HepG2 (cell line): Measurements from ENCODE around the gene AMDHD1. TPM values are rescaled to one million over a fixed set of nuclear protein-coding genes. Genes with fewer than 3 reads are reported as not detected.

ENCODE experiments used
- ATAC-seq: fragments of 200-7000 bp; cut with Tn5 transposase; 3 replicates; pipeline ENCODE4 v1.9.1; 2020; ENCODE audit warnings: mild to moderate bottlenecking, moderate library complexity
- BruUV-seq: library from RNA; stranded (reverse); fragments of 400-500 nt; replicated peaks from 2 replicates; lab custom pipeline; 2021; lab: Mats Ljungman, UMichigan
- CTCF ChIA-PET: fragments of 300-600 bp; formaldehyde crosslinking; extraction: SDS; loops from one replicate; lab custom pipeline; 2021; ENCODE audit warnings: low total read pairs, inconsistent platforms, low intra/inter-chr PET ratio; lab: Yijun Ruan, JAX
- POLR2A ChIA-PET: fragments of 350-600 bp; sonication (Branson Sonifier 250); formaldehyde crosslinking; loops from one replicate; lab custom pipeline; 2020; ENCODE audit warnings: antibody characterized with exemption, inconsistent platforms; lab: Yijun Ruan, JAX
- DNase-seq: peaks from one replicate; pipeline ENCODE4 v3.0.0-alpha.2; 2015; ENCODE audit warnings: low spot score
- FAIRE-seq: peaks from 3 replicates; lab custom pipeline; 2011; peaks lifted over from hg19 to GRCh38; lab: Jason Lieb, UNC
- H2AFZ ChIP-seq: one replicate; pipeline ENCODE4 v1.6.1; 2011; ENCODE audit warnings: low read length, inconsistent platforms
- H3K27ac ChIP-seq: fragments of 300-600 bp; 3 replicates; pipeline ENCODE4 v1.8.0; 2011; ENCODE audit warnings: mixed run types, mild to moderate bottlenecking, mixed read lengths, low read length, inconsistent platforms; ENCODE audit not compliant: insufficient read depth; ENCODE audit errors: extremely low read length
- H3K27me3 ChIP-seq, 2 experiments: fragments of 200-600 bp in 1 of 2; 2 replicates in 1 of 2; 3 replicates in 1 of 2; pipeline versions ENCODE4 v1.6.0 to v1.8.0; 2011; ENCODE audit warnings: low read length in 2 of 2, mild to moderate bottlenecking in 2 of 2, moderate library complexity in 2 of 2, inconsistent platforms in 1 of 2; ENCODE audit not compliant: insufficient read depth in 2 of 2, control insufficient read depth in 1 of 2
- H3K36me3 ChIP-seq, 2 experiments: fragments of 200-600 bp in 1 of 2; replicated peaks in 1 of 2; 2 replicates in 1 of 2; 3 replicates in 1 of 2; pipeline versions ENCODE4 v1.5.1 to v1.8.0; 2011; ENCODE audit warnings: low read length in 2 of 2, inconsistent platforms in 1 of 2; ENCODE audit not compliant: insufficient read depth in 2 of 2, control insufficient read depth in 1 of 2
- H3K4me1 ChIP-seq: 2 replicates; pipeline ENCODE4 v1.5.1; 2012; ENCODE audit warnings: low read length, inconsistent platforms; ENCODE audit not compliant: insufficient read depth
- H3K4me2 ChIP-seq: 2 replicates; pipeline ENCODE4 v1.6.0; 2011; ENCODE audit warnings: low read depth, low read length, inconsistent platforms
- H3K4me3 ChIP-seq, 3 experiments: fragments of 200-600 bp in 1 of 3; sonication (generic), shearing (Covaris generic) in 1 of 3; replicated peaks in 1 of 3; 2 replicates each; pipeline ENCODE4 v1.5.1; 2011 to 2016; ENCODE audit warnings: low read length in 3 of 3, inconsistent platforms in 2 of 3, low read depth in 2 of 3, mild to moderate bottlenecking in 2 of 3, control low read depth in 1 of 3, mixed read lengths in 1 of 3; ENCODE audit not compliant: insufficient read depth in 1 of 3
- H3K79me2 ChIP-seq: one replicate; pipeline ENCODE4 v1.6.1; 2011; ENCODE audit warnings: low read length, inconsistent platforms; ENCODE audit not compliant: insufficient read depth
- H3K9ac ChIP-seq: 2 replicates; pipeline ENCODE4 v1.6.0; 2011; ENCODE audit warnings: mild to moderate bottlenecking, low read depth, low read length, inconsistent platforms; ENCODE audit not compliant: insufficient read depth
- H3K9me3 ChIP-seq: 2 replicates; pipeline ENCODE4 v1.5.1; 2012; ENCODE audit warnings: mild to moderate bottlenecking, low read length
- H4K20me1 ChIP-seq: 2 replicates; pipeline ENCODE4 v1.6.0; 2011; ENCODE audit warnings: inconsistent platforms, mild to moderate bottlenecking, low read length, moderate library complexity; ENCODE audit not compliant: insufficient read depth
- ARID5B ChIP-seq: IDR thresholded peaks from 2 replicates; pipeline ENCODE4 v1.4.0; 2020; ENCODE audit warnings: mild to moderate bottlenecking, missing genetic modification reagents
- GATA4 ChIP-seq: sonication (generic); IDR thresholded peaks from 2 replicates; pipeline ENCODE4 v1.6.1; 2016; ENCODE audit warnings: antibody characterized with exemption, low read depth, borderline replicate concordance
- HNF4A ChIP-seq: sonication (generic); formaldehyde crosslinking; IDR thresholded peaks from 2 replicates; pipeline ENCODE4 v1.4.0; 2020; ENCODE audit warnings: missing genetic modification reagents
- KLF16 ChIP-seq, 2 experiments: sonication (generic) in 1 of 2; formaldehyde crosslinking in 1 of 2; IDR thresholded peaks; 2 replicates each; pipeline versions ENCODE4 v1.6.1 to v1.8.0; 2016 to 2023; ENCODE audit warnings: missing genetic modification reagents in 2 of 2, missing compliant biosample characterization in 1 of 2
- MIER3 ChIP-seq: IDR thresholded peaks from 2 replicates; pipeline ENCODE4 v1.6.1; 2016; ENCODE audit warnings: missing compliant biosample characterization, borderline replicate concordance
- MZF1 ChIP-seq: sonication (generic); formaldehyde crosslinking; IDR thresholded peaks from 2 replicates; pipeline ENCODE4 v1.8.1; 2023; ENCODE audit warnings: mild to moderate bottlenecking, missing genetic modification reagents, borderline replicate concordance
- ONECUT2 ChIP-seq: sonication (generic); formaldehyde crosslinking; IDR thresholded peaks from 2 replicates; pipeline ENCODE4 v1.4.0; 2020; ENCODE audit warnings: missing genetic modification reagents
- PITX1 ChIP-seq: sonication (generic); formaldehyde crosslinking; IDR thresholded peaks from 2 replicates; pipeline ENCODE4 v1.5.1; 2020; ENCODE audit warnings: mild to moderate bottlenecking, missing genetic modification reagents
- RFXANK ChIP-seq: IDR thresholded peaks from 2 replicates; pipeline ENCODE4 v1.6.1; 2016
- SAP130 ChIP-seq: IDR thresholded peaks from 2 replicates; pipeline ENCODE4 v1.6.1; 2016; ENCODE audit warnings: low read depth
- SP5 ChIP-seq: IDR thresholded peaks from 2 replicates; pipeline ENCODE4 v1.6.1; 2016; ENCODE audit warnings: low read depth, borderline replicate concordance
- ZNF747 ChIP-seq: sonication (generic); formaldehyde crosslinking; IDR thresholded peaks from 2 replicates; pipeline ENCODE4 v1.8.1; 2023; ENCODE audit warnings: missing genetic modification reagents, mild to moderate bottlenecking, borderline replicate concordance
- ZSCAN31 ChIP-seq: sonication (generic); formaldehyde crosslinking; IDR thresholded peaks from 2 replicates; pipeline ENCODE4 v1.5.0; 2020; ENCODE audit warnings: low read depth, mild to moderate bottlenecking, missing genetic modification reagents
- WGBS: methylation state at CpG from one replicate; pipeline ENCODE4 v1.1.6; 2017; ENCODE audit warnings: low lambda C conversion rate; 5-methylcytosine and 5-hydroxymethylcytosine counted together
- in situ Hi-C: cut with HindIII; loops from 2 replicates; pipeline ENCODE4 v1.10.0; 2017; ENCODE audit warnings: low pct_unique_long_range_greater_than_20kb; ENCODE audit not compliant: extremely low pct_ligation_motif_present
- intact Hi-C: fragments of 100-400 bp; cut with micrococcal nuclease; formaldehyde crosslinking; loops from one replicate; pipeline ENCODE4 v1.10.0; 2022; ENCODE audit not compliant: unreplicated experiment
- polyA plus RNA-seq, 8 experiments: library from polyadenylated mRNA; depleted of rRNA in 3 of 8; stranded (reverse) in 7 of 8; unstranded in 1 of 8; fragments of >200 nt; fragmentation: Illumina TruSeq in 4 of 8; extraction: Trizol in 4 of 8; gene quantifications; 2 replicates each; pipeline versions ENCODE4 v1.2.1 to v1.2.3, GENCODE V29; 2011 to 2016; ENCODE audit warnings: low read depth in 4 of 8, missing spikeins in 1 of 8, mixed read lengths in 1 of 8; ENCODE audit not compliant: insufficient read depth in 1 of 8
- total RNA-seq, 5 experiments: library from RNA; depleted of rRNA; stranded (reverse); fragments of >200 nt; fragmentation: Illumina TruSeq; extraction: Trizol; gene quantifications; 2 replicates each; pipeline ENCODE4 v1.2.3, GENCODE V29; 2016; ENCODE audit warnings: low read depth in 1 of 5
- TF ChIP-seq, protein P1 (sequence below): sonication (generic); formaldehyde crosslinking; IDR thresholded peaks from 2 replicates; pipeline ENCODE4 v1.4.0; 2020; ENCODE audit warnings: missing genetic modification reagents
- TF ChIP-seq, protein P2 (sequence below): sonication (generic); formaldehyde crosslinking; IDR thresholded peaks from 2 replicates; pipeline ENCODE4 v1.5.0; 2020; ENCODE audit warnings: missing genetic modification reagents
- TF ChIP-seq, protein P3 (sequence below): sonication (generic); formaldehyde crosslinking; IDR thresholded peaks from 2 replicates; pipeline ENCODE4 v1.4.0; 2020; ENCODE audit warnings: missing genetic modification reagents, low read depth, mild to moderate bottlenecking, borderline replicate concordance

Gene AMDHD1
- total and polyA plus RNA-seq, 2 of the 13 experiments (the other 11 are each of a cell fraction or from before 2014, with no cell fraction given), result 6.5 to 29.6 TPM

- no peaks in the 10 kb centered on the region; a peak in 1 of 5 replicates for H3K27me3 ChIP-seq
- in situ Hi-C loops (no loop called here), intact Hi-C loops (loop anchor here (2.0 kb wide), 1 partner anchor 55 kb away; the partner anchor contains the start of gene HAL)
- H3K79me2 ChIP-seq, result peaks cover 15% of the 10 kb centered on the region
- peak overlapping the region; percentile 72 to 92 (median 86) for H3K4me3 ChIP-seq
- POLR2A ChIA-PET, result interaction anchor here (1.2 to 4.7 kb wide), 12 partner anchors 11 to 94 kb away, joined by 3 to 92 read pairs (median 14); partner anchors contain the start of genes HAL and LTA4H
- CTCF ChIA-PET, result no interaction called here
- ATAC-seq (no peak), DNase-seq (peak; percentile 46), FAIRE-seq (peak; percentile 26)
- H3K9ac ChIP-seq, result peak overlapping the region; percentile 85
- peak overlapping the region; percentile 94 for H3K4me2 ChIP-seq
- H3K9me3 ChIP-seq, result no peaks in the 10 kb centered on the region
- 7% methylated on average over 13 of the region's 13 CpGs for WGBS
- no peak overlapping the region for H2AFZ ChIP-seq
- H3K4me1 ChIP-seq, result peaks cover 53% of the 10 kb centered on the region
- H3K36me3 ChIP-seq, result no peaks in the 10 kb centered on the region
- H3K27ac ChIP-seq, result peak overlapping the region; percentile 88
- no peaks in the 10 kb centered on the region for H4K20me1 ChIP-seq
- BruUV-seq, result TSS peak; percentile 93
- TF ChIP-seq GATA4 (0 out of 2 replicates have a peak, but pooled peaks have one; percentile 23), ZSCAN31 (0 out of 2 replicates have a peak, but pooled peaks have one; percentile 9), HNF4A (CRISPR knock-in tag) (0 out of 2 replicates have a peak, but pooled peaks have one; percentile 14), SAP130 (CRISPR knock-in tag) (0 out of 2 replicates have a peak, but pooled peaks have one; percentile 33), MIER3 (CRISPR knock-in tag) (peak; percentile 10; the same call in 1 of the 2 replicates), PITX1 (CRISPR knock-in tag) (0 out of 2 replicates have a peak, but pooled peaks have one; percentile 60), ZNF747 (CRISPR knock-in tag) (no peak), MZF1 (no peak), RFXANK (CRISPR knock-in tag) (no peak), KLF16 (CRISPR knock-in tag; IDR thresholded peaks at IDR 0.05) (0 out of 4 replicates have a peak, but pooled peaks of 1 of the 2 experiments have one; percentile 19), SP5 (CRISPR knock-in tag) (peak; percentile 92), ARID5B (CRISPR knock-in tag) (0 out of 2 replicates have a peak, but pooled peaks have one; percentile 10), ONECUT2 (peak; percentile 91)
- TF ChIP-seq, protein P1, sequence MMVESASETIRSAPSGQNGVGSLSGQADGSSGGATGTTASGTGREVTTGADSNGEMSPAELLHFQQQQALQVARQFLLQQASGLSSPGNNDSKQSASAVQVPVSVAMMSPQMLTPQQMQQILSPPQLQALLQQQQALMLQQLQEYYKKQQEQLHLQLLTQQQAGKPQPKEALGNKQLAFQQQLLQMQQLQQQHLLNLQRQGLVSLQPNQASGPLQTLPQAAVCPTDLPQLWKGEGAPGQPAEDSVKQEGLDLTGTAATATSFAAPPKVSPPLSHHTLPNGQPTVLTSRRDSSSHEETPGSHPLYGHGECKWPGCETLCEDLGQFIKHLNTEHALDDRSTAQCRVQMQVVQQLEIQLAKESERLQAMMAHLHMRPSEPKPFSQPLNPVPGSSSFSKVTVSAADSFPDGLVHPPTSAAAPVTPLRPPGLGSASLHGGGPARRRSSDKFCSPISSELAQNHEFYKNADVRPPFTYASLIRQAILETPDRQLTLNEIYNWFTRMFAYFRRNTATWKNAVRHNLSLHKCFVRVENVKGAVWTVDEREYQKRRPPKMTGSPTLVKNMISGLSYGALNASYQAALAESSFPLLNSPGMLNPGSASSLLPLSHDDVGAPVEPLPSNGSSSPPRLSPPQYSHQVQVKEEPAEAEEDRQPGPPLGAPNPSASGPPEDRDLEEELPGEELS (CRISPR knock-in tag), result peak; percentile 67
- TF ChIP-seq, protein P2, sequence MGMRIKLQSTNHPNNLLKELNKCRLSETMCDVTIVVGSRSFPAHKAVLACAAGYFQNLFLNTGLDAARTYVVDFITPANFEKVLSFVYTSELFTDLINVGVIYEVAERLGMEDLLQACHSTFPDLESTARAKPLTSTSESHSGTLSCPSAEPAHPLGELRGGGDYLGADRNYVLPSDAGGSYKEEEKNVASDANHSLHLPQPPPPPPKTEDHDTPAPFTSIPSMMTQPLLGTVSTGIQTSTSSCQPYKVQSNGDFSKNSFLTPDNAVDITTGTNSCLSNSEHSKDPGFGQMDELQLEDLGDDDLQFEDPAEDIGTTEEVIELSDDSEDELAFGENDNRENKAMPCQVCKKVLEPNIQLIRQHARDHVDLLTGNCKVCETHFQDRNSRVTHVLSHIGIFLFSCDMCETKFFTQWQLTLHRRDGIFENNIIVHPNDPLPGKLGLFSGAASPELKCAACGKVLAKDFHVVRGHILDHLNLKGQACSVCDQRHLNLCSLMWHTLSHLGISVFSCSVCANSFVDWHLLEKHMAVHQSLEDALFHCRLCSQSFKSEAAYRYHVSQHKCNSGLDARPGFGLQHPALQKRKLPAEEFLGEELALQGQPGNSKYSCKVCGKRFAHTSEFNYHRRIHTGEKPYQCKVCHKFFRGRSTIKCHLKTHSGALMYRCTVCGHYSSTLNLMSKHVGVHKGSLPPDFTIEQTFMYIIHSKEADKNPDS (CRISPR knock-in tag), result 0 out of 2 replicates have a peak, but pooled peaks have one; percentile 6
- TF ChIP-seq, protein P3, sequence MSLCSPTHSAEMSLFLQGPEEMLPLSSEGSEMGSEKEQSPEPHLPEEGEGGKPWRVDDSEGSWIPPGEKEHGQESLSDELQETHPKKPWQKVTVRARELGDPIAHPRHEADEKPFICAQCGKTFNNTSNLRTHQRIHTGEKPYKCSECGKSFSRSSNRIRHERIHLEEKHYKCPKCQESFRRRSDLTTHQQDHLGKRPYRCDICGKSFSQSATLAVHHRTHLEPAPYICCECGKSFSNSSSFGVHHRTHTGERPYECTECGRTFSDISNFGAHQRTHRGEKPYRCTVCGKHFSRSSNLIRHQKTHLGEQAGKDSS (CRISPR knock-in tag), result no peak
Observed at GRCh38 chr12:95942101-95942523, 1.0 kb upstream of the AMDHD1 start.
